ENCODE measurements around the gene OR9Q1.
"Not testable (repeated sequence)": the region's sequence is repeated elsewhere in the genome, so short reads cannot be mapped to it uniquely, and the experiment has no call there.

The OR9Q1 gene

GRCh38 chr11:58023435-58023931 is at the start of gene OR9Q1:
Gene OR9Q1 (plus strand): TSS chr11:58023881. CDS start chr11:58179445, 155,564 bp downstream.
- no peak for ATAC-seq (replicated peaks; ENCODE audit: extremely low read depth, poor library complexity, severe bottlenecking)
- Mint-ChIP-seq H3K27me3 (peaks cover 6% of the 10 kb centered on the region), H3K36me3 (ENCODE audit: insufficient read depth) (no peaks in the 10 kb centered on the region), H3K4me3 (no peak within 1 kb of the TSS), H3K27ac (ENCODE audit: low read depth) (no peak within 1 kb of the TSS), H3K9me3 (no peaks in the 10 kb centered on the region), H3K4me1 (no peaks in the 10 kb centered on the region)
- DNase-seq (ENCODE audit: low spot score in 2 of 2): no peak

- no peak overlapping the region for H3K27ac Mint-ChIP-seq (ENCODE audit: low read depth)
- no peaks in the 10 kb centered on the region for H3K4me1 Mint-ChIP-seq
- H3K27me3 Mint-ChIP-seq: peaks cover 36% of the 10 kb centered on the region
- no peaks in the 10 kb centered on the region for H3K36me3 Mint-ChIP-seq (ENCODE audit: insufficient read depth)
- no peak overlapping the region for H3K4me3 Mint-ChIP-seq
- DNase-seq (ENCODE audit: low spot score in 2 of 2) (no peak), ATAC-seq (replicated peaks; ENCODE audit: extremely low read depth, poor library complexity, severe bottlenecking) (no peak)
- no peaks in the 10 kb centered on the region for H3K9me3 Mint-ChIP-seq
Observed at GRCh38 chr11:57974132-57974531, 49.5 kb upstream of the OR9Q1 start.

- H3K9me3 Mint-ChIP-seq: no peaks in the 10 kb centered on the region
- no peak for ATAC-seq (replicated peaks; ENCODE audit: extremely low read depth, poor library complexity, severe bottlenecking)
- peaks cover 31% of the 10 kb centered on the region for H3K27me3 Mint-ChIP-seq
- no peak overlapping the region for H3K27ac Mint-ChIP-seq (ENCODE audit: low read depth)
- H3K36me3 Mint-ChIP-seq (ENCODE audit: insufficient read depth): no peaks in the 10 kb centered on the region
- no peaks in the 10 kb centered on the region for H3K4me1 Mint-ChIP-seq
- no peak for DNase-seq (ENCODE audit: low spot score in 2 of 2)
- no peak overlapping the region for H3K4me3 Mint-ChIP-seq
Observed at GRCh38 chr11:57974848-57975601, 48.7 kb upstream of the OR9Q1 start.

- no peak overlapping the region for H3K27ac Mint-ChIP-seq (ENCODE audit: low read depth)
- no peak overlapping the region for H3K4me3 Mint-ChIP-seq
- DNase-seq (ENCODE audit: low spot score in 2 of 2) (no peak), ATAC-seq (replicated peaks; ENCODE audit: extremely low read depth, poor library complexity, severe bottlenecking) (no peak)
- H3K4me1 Mint-ChIP-seq: no peaks in the 10 kb centered on the region
- H3K9me3 Mint-ChIP-seq: no peaks in the 10 kb centered on the region
- H3K36me3 Mint-ChIP-seq (ENCODE audit: insufficient read depth): no peaks in the 10 kb centered on the region
- peaks cover 9% of the 10 kb centered on the region for H3K27me3 Mint-ChIP-seq
Observed at GRCh38 chr11:57977709-57978108, 46.0 kb upstream of the OR9Q1 start.

- ATAC-seq (replicated peaks; ENCODE audit: extremely low read depth, poor library complexity, severe bottlenecking) (no peak), DNase-seq (ENCODE audit: low spot score in 2 of 2) (no peak)
- H3K4me1 Mint-ChIP-seq: no peaks in the 10 kb centered on the region
- no peak overlapping the region for H3K27ac Mint-ChIP-seq (ENCODE audit: low read depth)
- H3K27me3 Mint-ChIP-seq: peaks cover 6% of the 10 kb centered on the region
- H3K9me3 Mint-ChIP-seq: no peaks in the 10 kb centered on the region
- H3K4me3 Mint-ChIP-seq: no peak overlapping the region
- H3K36me3 Mint-ChIP-seq (ENCODE audit: insufficient read depth): no peaks in the 10 kb centered on the region
Observed at GRCh38 chr11:57978686-57979531, 44.8 kb upstream of the OR9Q1 start.

GRCh38 chr11:57979532-57980079 is 44.1 kb upstream of the OR9Q1 start:
- ATAC-seq (replicated peaks; ENCODE audit: extremely low read depth, poor library complexity, severe bottlenecking) (no peak), DNase-seq (ENCODE audit: low spot score in 2 of 2) (no peak)
- peaks cover 11% of the 10 kb centered on the region for H3K27me3 Mint-ChIP-seq
- no peaks in the 10 kb centered on the region for H3K4me1 Mint-ChIP-seq
- no peak overlapping the region for H3K27ac Mint-ChIP-seq (ENCODE audit: low read depth)
- no peaks in the 10 kb centered on the region for H3K9me3 Mint-ChIP-seq
- H3K36me3 Mint-ChIP-seq (ENCODE audit: insufficient read depth): no peaks in the 10 kb centered on the region
- H3K4me3 Mint-ChIP-seq: no peak overlapping the region

GRCh38 chr11:57980201-57980600 is 43.5 kb upstream of the OR9Q1 start:
- Mint-ChIP-seq H3K36me3 (ENCODE audit: insufficient read depth) (no peaks in the 10 kb centered on the region), H3K27ac (ENCODE audit: low read depth) (no peak overlapping the region), H3K4me1 (no peaks in the 10 kb centered on the region), H3K9me3 (no peaks in the 10 kb centered on the region), H3K4me3 (no peak overlapping the region), H3K27me3 (peaks cover 11% of the 10 kb centered on the region)
- ATAC-seq (replicated peaks; ENCODE audit: extremely low read depth, poor library complexity, severe bottlenecking): no peak
- no peak for DNase-seq (ENCODE audit: low spot score in 2 of 2)

GRCh38 chr11:57981536-57981935 is 42.1 kb upstream of the OR9Q1 start:
- H3K4me3 Mint-ChIP-seq: no peak overlapping the region
- no peak for DNase-seq (ENCODE audit: low spot score in 2 of 2)
- no peaks in the 10 kb centered on the region for H3K4me1 Mint-ChIP-seq
- H3K36me3 Mint-ChIP-seq (ENCODE audit: insufficient read depth): peaks cover under 1% of the 10 kb centered on the region
- ATAC-seq (replicated peaks; ENCODE audit: extremely low read depth, poor library complexity, severe bottlenecking): no peak
- no peaks in the 10 kb centered on the region for H3K9me3 Mint-ChIP-seq
- no peak overlapping the region for H3K27ac Mint-ChIP-seq (ENCODE audit: low read depth)
- peaks cover 11% of the 10 kb centered on the region for H3K27me3 Mint-ChIP-seq

- Mint-ChIP-seq H3K36me3 (ENCODE audit: insufficient read depth) (peaks cover 2% of the 10 kb centered on the region), H3K9me3 (no peaks in the 10 kb centered on the region), H3K27ac (ENCODE audit: low read depth) (no peak overlapping the region), H3K4me3 (no peak overlapping the region), H3K4me1 (no peaks in the 10 kb centered on the region), H3K27me3 (peaks cover 11% of the 10 kb centered on the region)
- no peak for ATAC-seq (replicated peaks; ENCODE audit: extremely low read depth, poor library complexity, severe bottlenecking)
- no peak for DNase-seq (ENCODE audit: low spot score in 2 of 2)
Observed at GRCh38 chr11:57982776-57983175, 40.9 kb upstream of the OR9Q1 start.

GRCh38 chr11:57983191-57983590 is 40.5 kb upstream of the OR9Q1 start:
- Mint-ChIP-seq H3K27me3 (peaks cover 11% of the 10 kb centered on the region), H3K9me3 (no peaks in the 10 kb centered on the region)
- ATAC-seq (replicated peaks; ENCODE audit: extremely low read depth, poor library complexity, severe bottlenecking): no peak

GRCh38 chr11:57999523-57999922 is 24.2 kb upstream of the OR9Q1 start:
- H3K27ac Mint-ChIP-seq (ENCODE audit: low read depth); H3K9me3 Mint-ChIP-seq; DNase-seq (ENCODE audit: low spot score in 2 of 2); H3K4me1 Mint-ChIP-seq; H3K36me3 Mint-ChIP-seq (ENCODE audit: insufficient read depth); H3K4me3 Mint-ChIP-seq; ATAC-seq (replicated peaks; ENCODE audit: extremely low read depth, poor library complexity, severe bottlenecking): not testable (repeated sequence)
- H3K27me3 Mint-ChIP-seq: peaks cover 35% of the 10 kb centered on the region

More at GRCh38 chr11:57983191-57983590, 40.5 kb upstream of the OR9Q1 start:
- H3K36me3 Mint-ChIP-seq (ENCODE audit: insufficient read depth): peaks cover 2% of the 10 kb centered on the region
- DNase-seq (ENCODE audit: low spot score in 2 of 2): no peak
- H3K4me3 Mint-ChIP-seq: no peak overlapping the region
- no peak overlapping the region for H3K27ac Mint-ChIP-seq (ENCODE audit: low read depth)
- H3K4me1 Mint-ChIP-seq: no peaks in the 10 kb centered on the region

GRCh38 chr11:58000021-58000420 is 23.7 kb upstream of the OR9Q1 start:
- ATAC-seq (replicated peaks; ENCODE audit: extremely low read depth, poor library complexity, severe bottlenecking); DNase-seq (ENCODE audit: low spot score in 2 of 2); H3K36me3 Mint-ChIP-seq (ENCODE audit: insufficient read depth); H3K9me3 Mint-ChIP-seq; H3K4me3 Mint-ChIP-seq; H3K4me1 Mint-ChIP-seq; H3K27ac Mint-ChIP-seq (ENCODE audit: low read depth): not testable (repeated sequence)
- peaks cover 40% of the 10 kb centered on the region for H3K27me3 Mint-ChIP-seq

All from central memory CD8-positive, alpha-beta T cell (primary cell).